Activated naive CD8-positive, alpha-beta T cell treated with anti-CD3 and anti-CD28 coated beads for 36 hours (primary cell): ENCODE data around the gene USP3. TPM values are rescaled to one million over a fixed set of nuclear protein-coding genes. Genes with fewer than 3 reads are reported as not detected.

Source experiments
- DNase-seq: peaks from one replicate; pipeline ENCODE4 v3.0.0; 2021
- H3K27ac Mint-ChIP-seq: one replicate; pipeline ENCODE4 v1.8.0; 2022; ENCODE audit warnings: mild to moderate bottlenecking, moderate library complexity, mixed read lengths
- H3K27me3 Mint-ChIP-seq: one replicate; pipeline ENCODE4 v1.8.0; 2022; ENCODE audit warnings: mild to moderate bottlenecking, mixed read lengths
- H3K36me3 Mint-ChIP-seq: one replicate; pipeline ENCODE4 v1.8.0; 2021; ENCODE audit warnings: mild to moderate bottlenecking, mixed read lengths
- H3K4me1 Mint-ChIP-seq: one replicate; pipeline ENCODE4 v1.8.0; 2021; ENCODE audit warnings: mixed read lengths
- H3K4me3 Mint-ChIP-seq: one replicate; pipeline ENCODE4 v1.8.0; 2022; ENCODE audit warnings: mild to moderate bottlenecking, moderate library complexity, mixed read lengths
- H3K9me3 Mint-ChIP-seq: one replicate; pipeline ENCODE4 v1.8.0; 2022; ENCODE audit warnings: mixed read lengths
- total RNA-seq, 2 experiments: library from RNA; stranded (reverse); gene quantifications; one replicate each; pipeline ENCODE4 v1.2.3, GENCODE V29; 2021

Gene USP3
- total RNA-seq, 2 experiments from 2014 or later: 42.2 to 46.0 TPM

DNA sequence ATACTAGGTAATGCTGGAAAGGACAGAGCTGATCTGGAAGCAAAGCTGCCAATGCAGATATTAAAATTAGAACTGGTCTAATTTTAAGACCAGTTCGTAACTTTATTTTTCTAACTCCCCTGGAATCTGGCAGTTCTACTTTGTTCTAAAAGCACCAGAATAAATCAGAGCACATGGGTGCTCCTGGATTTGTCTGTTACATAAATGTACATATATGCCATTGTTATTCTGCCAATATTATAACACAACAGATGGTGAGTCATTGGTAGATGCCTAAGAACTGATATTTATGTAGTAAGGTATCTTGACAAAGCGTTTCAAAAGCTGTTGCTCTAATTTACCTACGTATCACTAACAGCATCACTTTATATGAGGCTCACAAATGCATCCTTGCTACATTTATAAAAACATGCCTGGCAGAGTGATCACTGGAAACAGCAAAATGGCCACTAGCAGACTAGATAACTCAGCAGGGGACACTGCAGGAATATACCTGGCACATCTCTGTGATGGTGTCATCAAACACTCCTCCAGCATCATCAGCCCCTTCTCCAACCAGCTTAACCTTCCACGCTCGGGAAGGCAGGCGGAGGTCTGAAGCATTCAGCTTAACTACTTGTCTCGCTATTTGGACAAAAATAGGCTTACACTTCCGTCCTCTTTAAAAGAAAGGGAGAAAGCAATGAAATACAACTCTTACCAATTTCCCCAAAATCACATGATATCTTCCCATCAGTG, 119.0 kb downstream of the USP3 start:
- Mint-ChIP-seq H3K27ac (no peak overlapping the region), H3K4me3 (no peak overlapping the region), H3K27me3 (no peaks in the 10 kb centered on the region), H3K4me1 (peaks cover 14% of the 10 kb centered on the region), H3K36me3 (peaks cover 37% of the 10 kb centered on the region), H3K9me3 (no peaks in the 10 kb centered on the region)
- DNase-seq: no peak

DNA sequence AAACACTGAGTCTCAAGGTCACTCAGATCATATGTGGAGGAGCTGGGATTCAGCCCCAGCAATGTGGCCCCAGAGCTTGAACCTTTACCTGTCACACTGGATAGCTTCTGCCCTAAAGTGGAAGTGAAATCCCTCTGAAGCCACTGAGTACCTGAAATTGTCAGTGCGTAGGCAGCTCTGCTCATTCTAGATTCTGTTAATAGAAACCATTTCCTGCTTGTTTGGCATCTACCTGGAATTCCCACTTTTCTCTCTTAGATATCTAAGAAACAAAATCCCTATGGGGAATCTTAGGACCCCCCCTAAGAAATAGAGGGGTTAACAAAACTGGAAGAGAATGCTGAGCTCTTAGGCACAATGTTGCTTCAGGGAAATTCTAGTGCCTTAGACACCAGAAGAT, 122.6 kb downstream of the USP3 start:
- Mint-ChIP-seq H3K4me1 (peaks cover 14% of the 10 kb centered on the region), H3K27ac (peak overlapping the region; percentile 39), H3K4me3 (no peak overlapping the region), H3K27me3 (no peaks in the 10 kb centered on the region), H3K36me3 (peaks cover 20% of the 10 kb centered on the region), H3K9me3 (no peaks in the 10 kb centered on the region)
- no peak for DNase-seq

DNA sequence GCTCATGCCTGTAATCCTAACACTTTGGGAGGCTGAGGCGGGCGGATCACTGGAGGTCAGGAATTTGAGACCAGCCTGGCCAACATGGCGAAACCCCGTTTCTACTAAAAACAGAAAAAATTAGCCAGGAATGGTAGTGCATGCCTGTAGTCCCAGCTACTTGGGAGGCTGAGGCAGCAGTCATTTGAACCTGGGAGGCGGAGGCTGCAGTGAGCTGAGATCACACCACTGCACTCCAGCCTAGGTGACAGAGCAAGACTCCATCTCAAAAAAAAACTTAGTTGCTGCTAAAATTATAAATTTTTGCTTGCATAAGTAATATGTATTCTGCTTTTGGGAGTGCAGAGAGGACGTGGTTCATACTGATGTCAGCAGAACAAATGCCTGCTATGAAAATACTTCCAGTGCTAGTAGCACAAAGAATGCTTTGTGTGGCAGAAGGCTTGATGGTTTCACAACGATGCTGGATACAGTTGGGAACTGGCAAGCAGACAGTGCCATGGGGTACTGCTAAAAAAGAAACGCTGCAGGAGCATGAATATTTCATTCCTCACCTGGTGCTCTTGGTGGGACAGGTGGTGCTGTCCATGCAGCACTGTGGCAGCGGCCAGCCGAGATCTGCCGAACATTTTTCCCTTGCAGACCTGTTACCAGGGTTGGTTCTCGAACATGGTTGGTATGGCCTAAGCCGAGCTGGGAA, 123.9 kb downstream of the USP3 start:
- no peaks in the 10 kb centered on the region for H3K9me3 Mint-ChIP-seq
- H3K36me3 Mint-ChIP-seq: peaks cover 18% of the 10 kb centered on the region
- no peak overlapping the region for H3K27ac Mint-ChIP-seq
- H3K4me1 Mint-ChIP-seq: peaks cover 11% of the 10 kb centered on the region
- DNase-seq: no peak
- no peak overlapping the region for H3K4me3 Mint-ChIP-seq
- no peaks in the 10 kb centered on the region for H3K27me3 Mint-ChIP-seq

DNA sequence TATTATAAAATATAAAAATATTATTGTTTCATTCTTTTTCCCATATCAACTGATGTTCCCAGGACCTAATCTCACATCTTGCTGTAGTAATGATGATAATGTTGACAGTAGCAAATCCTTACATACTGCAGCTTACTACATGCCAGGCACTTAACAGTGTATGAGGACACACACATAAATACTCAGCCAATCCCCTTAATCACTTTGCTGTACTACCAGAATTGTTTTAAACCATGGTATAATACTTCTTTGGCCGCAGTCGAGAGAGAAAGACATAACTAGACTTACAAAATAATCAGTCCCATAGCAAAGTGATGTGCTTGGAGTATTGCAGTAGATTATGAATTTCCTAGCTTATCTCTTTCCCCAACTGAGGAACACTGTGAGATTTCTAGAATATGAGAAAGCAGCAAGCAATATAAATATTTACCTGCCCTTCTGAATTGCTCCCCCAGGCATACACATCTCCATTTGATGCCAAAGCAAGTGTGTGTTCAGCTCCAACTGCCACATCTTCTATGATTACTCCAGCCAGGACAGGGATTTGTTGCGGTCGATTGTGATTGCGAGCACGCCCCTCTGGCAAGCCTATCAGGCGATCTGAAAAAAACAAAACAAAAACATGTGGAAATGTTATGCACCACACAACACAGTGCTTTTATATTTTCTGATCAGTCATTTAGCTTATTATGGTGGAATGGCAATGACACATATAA, 125.8 kb downstream of the USP3 start:
- no peak overlapping the region for H3K27ac Mint-ChIP-seq
- H3K9me3 Mint-ChIP-seq: no peaks in the 10 kb centered on the region
- DNase-seq: no peak
- no peak overlapping the region for H3K4me3 Mint-ChIP-seq
- H3K36me3 Mint-ChIP-seq: peaks cover 16% of the 10 kb centered on the region
- no peaks in the 10 kb centered on the region for H3K27me3 Mint-ChIP-seq
- H3K4me1 Mint-ChIP-seq: peaks cover 11% of the 10 kb centered on the region

DNA sequence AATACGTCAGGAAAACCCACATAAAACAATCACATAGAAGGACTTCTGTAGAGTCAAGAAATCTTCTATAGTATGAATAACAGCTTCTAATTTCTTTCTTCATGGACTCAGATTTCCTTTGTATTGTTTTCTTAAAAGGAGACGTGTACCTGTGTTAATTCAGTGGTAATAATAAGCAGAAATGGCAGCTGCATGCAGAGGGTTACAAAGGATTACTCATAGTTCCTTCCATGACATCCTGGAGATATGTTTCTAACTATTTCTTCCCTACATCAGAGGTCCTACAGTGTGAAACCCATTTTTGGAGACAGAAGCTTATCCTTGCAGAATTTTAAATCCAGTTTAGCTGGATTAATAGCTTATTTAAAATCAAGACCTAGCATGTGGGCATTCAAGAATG, 128.9 kb downstream of the USP3 start:
- Mint-ChIP-seq H3K4me3 (no peak overlapping the region), H3K27ac (no peak overlapping the region), H3K4me1 (peaks cover 7% of the 10 kb centered on the region), H3K9me3 (no peaks in the 10 kb centered on the region), H3K27me3 (no peaks in the 10 kb centered on the region), H3K36me3 (peaks cover 16% of the 10 kb centered on the region)
- DNase-seq: no peak

DNA sequence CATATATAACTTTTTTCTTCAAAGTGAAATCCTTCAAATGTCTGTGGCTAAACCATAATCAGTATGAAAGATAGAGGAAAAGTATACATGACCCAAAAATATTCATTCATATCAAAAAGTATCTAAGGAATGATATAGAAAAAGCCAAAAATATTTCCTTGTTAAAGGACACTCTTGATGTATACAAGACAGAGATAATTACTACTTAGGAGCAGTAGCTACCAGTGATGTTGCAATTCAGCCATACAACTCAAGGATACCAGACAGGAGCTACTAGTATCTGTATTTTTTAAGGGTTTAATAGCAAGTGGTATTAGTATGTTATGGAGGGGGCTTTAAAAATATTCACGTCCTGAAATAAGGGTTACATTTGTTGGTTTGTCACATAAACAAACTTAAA, 129.8 kb downstream of the USP3 start:
- H3K27me3 Mint-ChIP-seq: no peaks in the 10 kb centered on the region
- no peak for DNase-seq
- H3K4me1 Mint-ChIP-seq: peaks cover 13% of the 10 kb centered on the region
- H3K4me3 Mint-ChIP-seq: no peak overlapping the region
- H3K9me3 Mint-ChIP-seq: no peaks in the 10 kb centered on the region
- peaks cover 17% of the 10 kb centered on the region for H3K36me3 Mint-ChIP-seq
- no peak overlapping the region for H3K27ac Mint-ChIP-seq

DNA sequence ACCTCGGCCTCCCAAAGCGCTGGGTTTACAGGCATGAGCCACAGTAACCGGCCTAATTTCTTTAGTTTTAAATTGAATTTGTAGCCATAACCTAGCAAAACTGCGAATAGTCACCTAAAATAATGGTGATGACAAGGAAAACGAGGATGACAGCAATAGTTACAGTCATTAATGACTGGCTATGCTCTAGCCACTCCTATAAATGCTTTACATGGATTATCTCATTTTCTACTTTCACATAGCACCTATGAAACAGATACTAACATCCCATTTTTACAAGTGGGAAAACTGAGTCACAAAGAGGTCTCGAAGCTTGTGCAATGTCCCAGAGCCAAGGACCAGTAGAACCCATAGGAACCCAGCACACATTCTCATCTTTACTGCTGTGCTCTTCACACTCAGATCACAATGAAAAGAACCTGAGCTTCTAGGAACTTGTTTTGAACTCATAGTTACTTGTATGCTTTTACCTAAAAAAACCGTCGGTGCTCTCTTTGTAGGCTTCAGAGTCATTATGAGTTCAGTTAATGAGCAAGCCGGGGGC, 132.2 kb downstream of the USP3 start:
- H3K9me3 Mint-ChIP-seq: no peaks in the 10 kb centered on the region

DNA sequence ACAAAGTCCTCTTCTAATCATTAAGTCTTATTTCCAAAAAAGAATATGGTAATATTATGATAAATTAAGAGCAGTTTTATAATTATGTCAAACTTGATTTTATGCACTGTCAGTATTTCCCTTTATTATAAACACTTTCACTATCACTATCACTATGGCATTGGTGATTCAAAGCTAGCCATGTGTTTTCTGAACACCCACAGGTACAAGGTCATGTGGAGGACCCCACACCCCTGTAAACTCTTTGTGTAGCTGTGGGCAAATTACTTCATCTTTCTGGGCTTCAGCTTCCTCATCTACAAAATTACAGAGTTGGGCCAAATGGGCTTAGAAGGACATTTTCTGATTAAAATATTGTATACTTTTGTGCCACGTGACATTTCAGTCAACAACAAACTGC, 134.4 kb downstream of the USP3 start:
- peaks cover 13% of the 10 kb centered on the region for H3K4me1 Mint-ChIP-seq
- H3K27ac Mint-ChIP-seq: peak overlapping the region; percentile 51
- H3K4me3 Mint-ChIP-seq: no peak overlapping the region
- H3K27me3 Mint-ChIP-seq: no peaks in the 10 kb centered on the region
- H3K9me3 Mint-ChIP-seq: no peaks in the 10 kb centered on the region
- DNase-seq: no peak
- peaks cover 11% of the 10 kb centered on the region for H3K36me3 Mint-ChIP-seq

More for the DNA sequence above, 132.2 kb downstream of the USP3 start:
- Mint-ChIP-seq H3K4me3 (no peak overlapping the region), H3K4me1 (peaks cover 13% of the 10 kb centered on the region), H3K27me3 (no peaks in the 10 kb centered on the region), H3K36me3 (peaks cover 15% of the 10 kb centered on the region), H3K27ac (no peak overlapping the region)
- no peak for DNase-seq

DNA sequence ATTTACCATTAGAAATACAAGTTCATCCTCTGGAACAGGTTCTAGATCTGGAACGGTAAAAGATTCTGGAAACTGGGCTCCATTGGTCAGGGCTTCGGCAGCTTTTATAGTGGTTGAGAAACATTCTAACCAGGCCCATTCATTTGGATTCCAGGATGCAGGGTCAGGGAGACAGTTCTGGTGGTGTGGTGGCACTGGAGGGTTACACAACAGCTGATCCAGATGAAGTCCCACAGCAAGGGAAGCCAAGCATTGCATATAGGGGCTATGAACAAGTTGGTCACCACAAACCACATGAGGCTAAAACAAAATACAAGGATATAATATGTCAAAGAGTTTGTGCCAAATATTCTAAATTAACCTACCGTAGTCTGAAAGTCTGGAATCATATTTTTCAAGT, 135.8 kb downstream of the USP3 start:
- Mint-ChIP-seq H3K4me3 (no peak overlapping the region), H3K27me3 (no peaks in the 10 kb centered on the region), H3K4me1 (peaks cover 13% of the 10 kb centered on the region), H3K36me3 (peaks cover 13% of the 10 kb centered on the region), H3K27ac (no peak overlapping the region), H3K9me3 (no peaks in the 10 kb centered on the region)
- no peak for DNase-seq

Other genes starting within 250 kb of the USP3 start
- gene APH1B, start 227.0 kb upstream of the USP3 start, total RNA-seq: 1 to 10 TPM; 9.3 to 9.4 TPM
- under 1 TPM in 1 of 2 experiments, not detected in 1; 0.39 TPM for gene CA12, start 122.7 kb upstream of the USP3 start, total RNA-seq
- under 1 TPM; 0.52 to 0.76 TPM for gene FBXL22, start 92.8 kb downstream of the USP3 start, total RNA-seq